Naive thymus-derived CD8-positive, alpha-beta T cell (primary cell): ENCODE results near the gene ANK2. TPM values are rescaled to one million over a fixed set of nuclear protein-coding genes. Genes with fewer than 3 reads are reported as not detected.

Experiments
- ATAC-seq, 2 donors: fragments of 150-1000 bp; cut with Tn5 transposase in 1 of 2; sonication (Bioruptor Pico), chemical (Tn5 transposase) in 1 of 2; 1 replicate in 1 of 2; 2 replicates in 1 of 2; pipeline ENCODE4 v1.10.0; 2021; ENCODE audit warnings: mild to moderate bottlenecking in 2 of 2, moderate library complexity in 2 of 2
- POLR2A ChIA-PET: fragments of 350-600 bp; sonication (Branson Sonifier 250); formaldehyde crosslinking; loops from one replicate; lab custom pipeline; 2021; ENCODE audit warnings: antibody characterized with exemption; lab: Charles Lee
- DNase-seq, 10 donors: peaks; one replicate each; pipeline versions ENCODE4 v3.0.0 to v3.0.0-alpha.2; 2020 to 2022
- H3K27ac Mint-ChIP-seq, 10 donors: one replicate each; pipeline ENCODE4 v1.8.0; 2020 to 2022; ENCODE audit warnings: mild to moderate bottlenecking in 10 of 10, mixed read lengths in 10 of 10, moderate library complexity in 4 of 10, inconsistent platforms in 1 of 10
- H3K27me3 Mint-ChIP-seq, 5 donors: one replicate each; pipeline ENCODE4 v1.8.0; 2021 to 2022; ENCODE audit warnings: mixed read lengths in 5 of 5
- H3K36me3 Mint-ChIP-seq, 3 donors: one replicate each; pipeline ENCODE4 v1.8.0; 2020 to 2022; ENCODE audit warnings: mixed read lengths in 3 of 3, mild to moderate bottlenecking in 2 of 3, inconsistent platforms in 1 of 3
- H3K4me1 Mint-ChIP-seq, 4 donors: one replicate each; pipeline ENCODE4 v1.8.0; 2021 to 2022; ENCODE audit warnings: mixed read lengths in 4 of 4
- H3K4me3 Mint-ChIP-seq, 10 donors: one replicate each; pipeline ENCODE4 v1.8.0; 2020 to 2022; ENCODE audit warnings: mild to moderate bottlenecking in 10 of 10, mixed read lengths in 10 of 10, moderate library complexity in 6 of 10, inconsistent platforms in 1 of 10
- H3K9me3 Mint-ChIP-seq, 9 donors: one replicate each; pipeline ENCODE4 v1.8.0; 2020 to 2022; ENCODE audit warnings: mixed read lengths in 9 of 9, mild to moderate bottlenecking in 3 of 9, inconsistent platforms in 1 of 9, moderate library complexity in 1 of 9
- polyA plus RNA-seq, 3 donors: library from polyadenylated mRNA; unstranded; fragments of 300-500 nt; fragmentation: Illumina TruSeq; gene quantifications; one replicate each; pipeline ENCODE4 v1.2.3, GENCODE V29; 2021
- total RNA-seq, 8 experiments: library from RNA in 2 of 8; stranded (reverse) in 2 of 8; gene quantifications; one replicate each; pipeline ENCODE4 v1.2.3 and lab custom pipeline; 2021 to 2026

The ANK2 gene
- total and polyA plus RNA-seq, 5 experiments from 2014 or later = not detected

DNA sequence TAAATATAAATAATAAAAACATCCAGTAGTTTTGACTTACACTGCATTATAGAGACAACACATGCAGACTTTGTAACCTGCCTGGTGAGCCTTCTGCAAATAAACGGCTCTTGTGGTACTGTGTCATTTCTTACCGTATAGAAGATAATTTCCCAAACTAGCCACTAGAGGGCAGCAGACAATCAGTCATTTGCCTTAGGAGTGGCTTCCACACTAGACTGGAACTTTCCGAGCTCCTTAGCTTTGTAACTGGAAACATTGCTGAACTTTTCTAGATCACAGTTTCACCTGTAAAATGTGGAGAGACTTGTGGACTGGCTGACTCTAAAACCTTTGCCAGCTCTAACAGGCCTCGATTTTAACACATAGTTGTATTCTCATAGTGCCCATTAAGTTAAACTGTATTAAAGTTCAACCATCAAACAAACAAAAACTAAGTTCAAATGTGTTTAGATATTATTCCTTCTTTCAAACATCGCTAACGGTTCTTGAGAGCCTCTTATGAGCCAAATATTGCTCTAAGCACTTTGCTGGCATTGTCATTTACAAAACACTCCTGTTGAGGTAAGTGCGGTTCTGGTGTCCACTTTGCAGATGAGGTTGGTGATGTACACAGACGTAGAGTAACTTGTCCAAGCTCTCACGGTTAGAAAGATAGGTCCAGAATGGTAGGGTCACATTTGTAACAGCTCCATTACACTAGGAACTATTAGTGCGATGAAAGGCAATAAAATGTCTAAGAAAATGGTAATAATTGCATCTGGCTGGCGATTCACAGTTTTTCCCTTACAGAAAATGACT lies 345.5 kb downstream of the ANK2 start:
- ATAC-seq = peak; percentile 80 to 88
- DNase-seq = peak in 8 of 10 donors; percentile 13 to 81 (median 56)
- POLR2A ChIA-PET = no interaction called here
- Mint-ChIP-seq H3K4me1 (peaks cover 0 to 2% (median under 1%) of the 10 kb centered on the region in 4 donors), H3K27ac (no peak overlapping the region), H3K4me3 (no peak overlapping the region), H3K9me3 (no peaks in the 10 kb centered on the region), H3K36me3 (no peaks in the 10 kb centered on the region), H3K27me3 (peaks cover 0 to 8% (median 0%) of the 10 kb centered on the region in 5 donors)

DNA sequence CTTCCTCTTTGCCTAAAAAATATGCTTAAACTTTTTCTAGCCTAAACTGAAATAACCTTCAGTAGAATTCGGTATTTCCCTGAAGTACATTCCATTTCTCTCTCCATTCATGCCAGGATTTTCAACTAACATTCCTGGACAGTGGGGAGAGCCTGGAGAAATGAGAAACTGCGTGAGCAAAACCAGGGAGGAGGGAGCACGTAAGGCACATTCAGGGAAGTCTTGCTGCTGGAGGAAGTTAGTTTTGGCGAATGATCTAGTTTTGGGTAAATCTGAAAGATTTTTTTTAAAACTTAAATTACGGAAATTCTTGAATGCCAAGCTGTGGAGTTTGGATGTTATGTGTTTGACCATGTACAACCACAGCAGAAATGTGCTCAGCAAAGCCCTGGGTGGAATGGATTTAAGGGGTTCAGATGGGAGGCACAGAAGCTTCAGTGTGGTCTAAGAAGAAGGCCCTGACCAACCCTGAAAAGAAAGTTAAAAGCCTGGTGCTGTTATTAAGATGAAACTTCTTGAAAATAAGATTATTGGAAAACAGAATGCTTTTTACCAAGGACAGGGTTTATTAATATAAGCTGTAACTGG lies 347.8 kb downstream of the ANK2 start:
- Mint-ChIP-seq H3K36me3 (no peaks in the 10 kb centered on the region), H3K27ac (no peak overlapping the region), H3K9me3 (no peaks in the 10 kb centered on the region), H3K4me1 (peaks cover 0 to 2% (median under 1%) of the 10 kb centered on the region in 4 donors), H3K4me3 (no peak overlapping the region), H3K27me3 (peaks cover 0 to 4% (median 0%) of the 10 kb centered on the region in 5 donors)
- ATAC-seq (no peak), DNase-seq (no peak)
- POLR2A ChIA-PET = no interaction called here

DNA sequence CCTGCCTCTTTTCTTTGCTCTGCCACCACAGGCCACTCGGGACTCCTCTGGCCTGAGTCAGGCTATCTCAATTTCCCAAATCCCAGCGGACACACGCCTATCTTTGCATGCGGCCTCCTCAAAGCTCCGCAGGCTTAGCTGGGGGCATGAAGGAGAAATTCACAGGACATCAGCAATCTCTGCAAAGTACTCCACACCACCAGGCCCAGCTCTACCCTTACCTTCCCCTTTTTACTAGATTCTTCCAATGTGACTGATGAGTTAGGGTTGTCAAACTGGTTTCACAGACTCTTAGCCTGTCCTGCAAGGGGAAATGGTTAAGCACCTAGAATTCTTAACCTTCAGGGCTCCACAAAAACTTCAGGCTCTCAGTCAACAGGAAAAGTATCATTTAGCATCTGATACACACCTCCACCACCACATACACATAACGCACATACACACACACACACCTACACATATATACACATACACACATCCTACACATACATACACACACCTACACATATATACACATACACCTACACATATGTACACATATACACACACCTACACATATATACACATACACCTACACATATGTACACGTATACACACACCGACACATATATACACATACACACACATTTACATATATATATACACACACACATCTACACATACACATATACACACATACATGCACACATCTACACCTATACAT lies 349.1 kb downstream of the ANK2 start:
- no peak overlapping the region for H3K4me3 Mint-ChIP-seq
- POLR2A ChIA-PET = no interaction called here
- DNase-seq = no peak
- H3K36me3 Mint-ChIP-seq = no peaks in the 10 kb centered on the region
- no peaks in the 10 kb centered on the region for H3K9me3 Mint-ChIP-seq
- H3K27ac Mint-ChIP-seq = no peak overlapping the region
- ATAC-seq = no peak
- peaks cover 0 to 3% (median 0%) of the 10 kb centered on the region in 5 donors for H3K27me3 Mint-ChIP-seq
- H3K4me1 Mint-ChIP-seq = peaks cover 0 to 2% (median under 1%) of the 10 kb centered on the region in 4 donors

DNA sequence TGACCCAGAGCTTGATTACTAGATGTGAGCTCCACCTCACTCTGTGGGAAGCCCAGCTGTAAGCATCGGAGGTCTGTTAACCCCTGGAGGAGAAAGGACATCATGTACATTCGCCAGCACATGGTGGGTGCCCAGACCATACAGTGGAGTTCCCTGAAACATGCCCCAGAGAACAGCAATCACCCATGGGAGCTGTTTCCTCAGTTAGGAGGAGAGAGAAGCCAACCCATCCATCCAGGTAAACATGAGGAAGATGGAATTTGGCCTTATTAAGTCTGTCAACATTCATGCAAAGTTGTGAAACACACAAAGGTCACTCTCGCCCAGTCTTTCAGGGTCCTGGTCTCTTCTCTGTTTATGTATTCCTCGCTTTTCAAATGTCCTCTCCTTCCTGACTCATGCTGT lies 354.7 kb downstream of the ANK2 start:
- H3K4me3 Mint-ChIP-seq = no peak overlapping the region
- no peaks in the 10 kb centered on the region for H3K36me3 Mint-ChIP-seq
- POLR2A ChIA-PET = no interaction called here
- ATAC-seq = no peak
- peaks cover 0 to 3% (median under 1%) of the 10 kb centered on the region in 5 donors for H3K27me3 Mint-ChIP-seq
- no peaks in the 10 kb centered on the region for H3K4me1 Mint-ChIP-seq
- DNase-seq = no peak
- no peak overlapping the region for H3K27ac Mint-ChIP-seq
- H3K9me3 Mint-ChIP-seq = no peaks in the 10 kb centered on the region

DNA sequence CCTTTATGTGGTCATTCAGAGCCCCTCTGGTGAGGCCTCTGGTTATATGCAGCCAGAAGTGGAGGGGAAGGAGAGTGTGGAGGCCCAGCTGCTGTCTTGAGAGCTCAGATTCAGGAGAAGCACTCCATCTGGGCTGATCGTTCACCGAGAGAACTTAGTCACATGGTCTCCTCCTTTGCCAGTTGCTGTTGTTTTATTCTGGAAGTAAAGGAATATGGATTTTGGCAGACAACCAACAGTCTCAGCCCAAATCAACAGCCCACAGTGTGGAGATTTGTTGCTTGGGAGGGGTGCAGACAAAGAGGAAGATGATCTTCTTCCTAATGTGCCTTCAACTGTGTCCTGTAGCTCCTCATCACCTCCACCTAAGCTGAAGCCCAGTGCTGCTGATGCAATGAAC lies 355.4 kb downstream of the ANK2 start:
- H3K4me1 Mint-ChIP-seq = no peaks in the 10 kb centered on the region
- ATAC-seq (no peak), DNase-seq (no peak)
- no peaks in the 10 kb centered on the region for H3K36me3 Mint-ChIP-seq
- no peak overlapping the region for H3K27ac Mint-ChIP-seq
- H3K27me3 Mint-ChIP-seq = peaks cover 0 to 5% (median 2%) of the 10 kb centered on the region in 5 donors
- no peak overlapping the region for H3K4me3 Mint-ChIP-seq
- H3K9me3 Mint-ChIP-seq = no peaks in the 10 kb centered on the region
- POLR2A ChIA-PET = no interaction called here

DNA sequence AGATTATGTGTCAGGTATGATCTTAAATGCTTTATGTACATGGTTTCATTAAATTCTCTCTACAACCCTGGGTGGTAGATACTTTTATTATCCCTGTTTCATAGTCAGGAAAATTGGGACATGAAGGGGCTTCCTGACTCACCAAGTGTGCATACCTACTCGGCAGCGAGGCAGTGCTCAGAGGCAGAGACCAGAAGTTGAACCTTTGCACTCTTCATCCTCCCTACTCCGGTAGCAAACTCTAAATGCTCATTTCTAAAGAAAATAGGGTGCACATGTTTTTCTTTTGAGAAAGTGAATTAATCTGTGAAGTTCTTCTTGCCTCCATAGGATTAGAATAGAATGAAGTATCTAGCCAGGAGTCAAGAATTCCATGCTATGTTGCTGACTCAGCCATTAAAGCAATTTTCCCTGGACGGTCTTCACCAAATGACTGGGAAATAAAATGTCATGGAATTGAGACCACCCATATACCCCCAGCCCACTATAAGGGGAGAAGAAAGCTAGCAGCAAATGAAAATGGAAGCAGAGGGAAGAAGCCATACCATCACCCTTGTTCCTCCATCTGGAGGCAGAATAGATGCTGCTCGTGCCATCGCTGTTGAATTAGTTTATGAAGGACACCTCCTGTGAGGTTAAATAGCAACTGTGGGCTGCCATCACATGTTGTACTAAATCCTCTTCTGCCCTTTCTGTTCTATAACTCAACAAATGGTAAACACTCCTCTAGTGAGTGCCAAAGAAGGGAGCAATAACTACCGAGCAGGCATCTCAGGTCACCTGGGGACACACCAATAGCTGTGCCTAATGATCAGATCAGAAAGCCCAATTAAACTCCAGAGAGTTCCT lies 356.6 kb downstream of the ANK2 start:
- DNase-seq = no peak
- ATAC-seq = no peak
- H3K4me3 Mint-ChIP-seq = no peak overlapping the region
- no peak overlapping the region for H3K27ac Mint-ChIP-seq
- H3K27me3 Mint-ChIP-seq = peaks cover 0 to 5% (median 4%) of the 10 kb centered on the region in 5 donors
- no peaks in the 10 kb centered on the region for H3K36me3 Mint-ChIP-seq
- no peaks in the 10 kb centered on the region for H3K9me3 Mint-ChIP-seq
- no peaks in the 10 kb centered on the region for H3K4me1 Mint-ChIP-seq
- POLR2A ChIA-PET = no interaction called here

DNA sequence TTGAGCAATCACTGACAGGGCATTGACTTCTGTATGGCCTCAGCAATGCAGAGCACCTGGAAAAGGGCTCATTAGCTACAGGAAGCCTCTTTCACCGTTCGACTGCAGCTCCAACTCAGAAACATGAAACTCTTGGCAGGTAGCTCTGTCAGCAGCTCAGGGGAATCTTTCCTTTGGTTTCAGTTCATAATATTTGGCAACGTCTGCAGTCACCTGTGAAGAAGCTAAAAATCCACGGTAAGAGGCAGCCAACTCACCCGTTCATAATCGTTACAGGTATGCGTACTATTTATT lies 357.2 kb downstream of the ANK2 start:
- no peaks in the 10 kb centered on the region for H3K36me3 Mint-ChIP-seq
- DNase-seq (no peak), ATAC-seq (no peak)
- peaks cover 0 to 6% (median 5%) of the 10 kb centered on the region in 5 donors for H3K27me3 Mint-ChIP-seq
- POLR2A ChIA-PET = no interaction called here
- no peaks in the 10 kb centered on the region for H3K9me3 Mint-ChIP-seq
- no peak overlapping the region for H3K27ac Mint-ChIP-seq
- no peaks in the 10 kb centered on the region for H3K4me1 Mint-ChIP-seq
- H3K4me3 Mint-ChIP-seq = no peak overlapping the region

DNA sequence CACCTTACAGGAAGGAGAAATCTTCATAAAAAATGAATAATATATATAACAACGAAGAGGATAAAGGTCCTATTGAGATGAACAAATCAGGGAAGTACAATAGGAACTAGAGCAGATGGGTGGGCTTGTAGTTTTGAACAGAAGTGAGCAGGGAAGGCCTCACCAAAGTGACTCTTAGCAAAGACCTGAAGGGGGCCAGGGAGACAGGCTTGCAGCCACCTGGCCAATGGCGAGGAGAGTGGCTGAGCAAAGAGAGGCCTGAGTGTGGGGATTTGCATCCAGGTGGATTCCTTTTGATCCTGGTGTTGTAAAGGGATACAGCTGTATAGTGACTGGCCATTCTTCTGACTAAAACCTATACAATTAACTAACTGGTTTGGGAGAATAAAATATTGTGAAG lies 358.0 kb downstream of the ANK2 start:
- POLR2A ChIA-PET = no interaction called here

DNA sequence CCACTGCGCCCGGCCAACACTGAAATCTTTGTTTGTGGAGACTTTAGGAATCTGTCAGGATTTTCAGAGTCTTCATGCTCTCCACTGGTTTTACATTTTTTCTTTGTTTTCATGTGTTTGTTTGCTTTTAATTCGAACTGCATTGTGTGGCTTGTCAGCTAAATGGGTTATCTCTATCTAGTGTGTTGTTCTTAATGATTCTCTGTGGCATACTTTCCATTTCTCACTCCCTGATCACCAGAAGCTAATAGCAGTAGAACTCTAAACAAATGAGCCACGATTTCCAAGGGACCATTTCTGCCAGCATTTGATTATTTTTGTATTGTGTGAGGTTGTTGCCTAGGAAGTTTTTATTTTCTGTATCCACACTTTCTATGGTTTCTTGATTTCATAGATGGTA lies 359.7 kb downstream of the ANK2 start:
- H3K27ac Mint-ChIP-seq = no peak overlapping the region

More for the DNA sequence above, 358.0 kb downstream of the ANK2 start:
- H3K36me3 Mint-ChIP-seq = no peaks in the 10 kb centered on the region
- peak overlapping the region in 1 of 10 donors; percentile 39 for H3K27ac Mint-ChIP-seq
- H3K9me3 Mint-ChIP-seq = no peaks in the 10 kb centered on the region
- H3K4me1 Mint-ChIP-seq = no peaks in the 10 kb centered on the region
- no peak overlapping the region for H3K4me3 Mint-ChIP-seq
- ATAC-seq (no peak), DNase-seq (no peak)
- peaks cover 0 to 8% (median 5%) of the 10 kb centered on the region in 5 donors for H3K27me3 Mint-ChIP-seq

DNA sequence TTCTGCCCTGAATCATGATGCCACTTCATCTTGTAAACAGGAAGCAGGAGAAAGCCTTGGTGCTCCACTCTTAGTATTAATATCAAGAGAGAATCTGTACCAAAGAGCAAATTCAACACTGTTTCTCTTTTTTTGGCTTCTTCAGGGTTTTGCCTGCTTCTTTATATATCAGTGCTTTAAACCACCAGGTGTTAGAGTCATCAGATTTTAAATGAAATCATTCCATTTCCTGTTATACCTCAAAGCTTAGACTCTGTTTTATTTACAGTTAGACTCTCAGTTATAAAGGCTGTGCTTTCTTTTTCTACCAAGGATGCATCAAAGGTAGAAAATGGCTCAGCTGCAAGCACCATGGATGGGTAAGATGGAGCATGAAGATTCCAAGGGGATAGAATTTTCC lies 361.2 kb downstream of the ANK2 start:
- DNase-seq (no peak), ATAC-seq (no peak)
- H3K27me3 Mint-ChIP-seq = peaks cover 0 to 8% (median 5%) of the 10 kb centered on the region in 5 donors
- no peaks in the 10 kb centered on the region for H3K36me3 Mint-ChIP-seq
- no peaks in the 10 kb centered on the region for H3K4me1 Mint-ChIP-seq
- no peak overlapping the region for H3K4me3 Mint-ChIP-seq
- no peak overlapping the region for H3K27ac Mint-ChIP-seq
- POLR2A ChIA-PET = no interaction called here
- H3K9me3 Mint-ChIP-seq = peaks cover 0 to 7% (median 0%) of the 10 kb centered on the region in 9 donors

More for the DNA sequence above, 359.7 kb downstream of the ANK2 start:
- peaks cover 0 to 8% (median 5%) of the 10 kb centered on the region in 5 donors for H3K27me3 Mint-ChIP-seq
- POLR2A ChIA-PET = no interaction called here
- no peaks in the 10 kb centered on the region for H3K36me3 Mint-ChIP-seq
- no peaks in the 10 kb centered on the region for H3K9me3 Mint-ChIP-seq
- ATAC-seq (no peak), DNase-seq (no peak)
- H3K4me3 Mint-ChIP-seq = no peak overlapping the region
- no peaks in the 10 kb centered on the region for H3K4me1 Mint-ChIP-seq

DNA sequence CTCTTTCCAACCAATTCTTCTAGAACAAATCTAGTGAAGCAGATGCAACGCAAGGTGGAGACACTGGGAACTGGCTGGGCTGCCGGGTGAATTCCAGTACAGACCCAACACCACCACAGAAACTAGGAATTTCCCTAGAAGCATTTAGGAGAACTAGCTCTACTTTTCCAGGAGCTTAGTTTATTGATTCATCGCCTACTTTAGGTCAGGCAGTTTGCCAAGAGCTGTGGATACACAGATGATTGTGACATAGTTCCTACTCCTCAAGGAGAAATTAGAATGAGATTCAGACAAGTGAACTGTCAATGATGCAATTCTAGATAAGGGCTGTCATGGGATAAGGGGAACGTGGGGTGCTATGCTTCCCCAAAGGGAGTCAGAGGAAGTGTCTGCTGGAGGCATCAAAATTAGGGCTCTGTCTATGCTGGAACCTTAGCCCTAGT lies 362.1 kb downstream of the ANK2 start:
- H3K4me1 Mint-ChIP-seq = no peaks in the 10 kb centered on the region

DNA sequence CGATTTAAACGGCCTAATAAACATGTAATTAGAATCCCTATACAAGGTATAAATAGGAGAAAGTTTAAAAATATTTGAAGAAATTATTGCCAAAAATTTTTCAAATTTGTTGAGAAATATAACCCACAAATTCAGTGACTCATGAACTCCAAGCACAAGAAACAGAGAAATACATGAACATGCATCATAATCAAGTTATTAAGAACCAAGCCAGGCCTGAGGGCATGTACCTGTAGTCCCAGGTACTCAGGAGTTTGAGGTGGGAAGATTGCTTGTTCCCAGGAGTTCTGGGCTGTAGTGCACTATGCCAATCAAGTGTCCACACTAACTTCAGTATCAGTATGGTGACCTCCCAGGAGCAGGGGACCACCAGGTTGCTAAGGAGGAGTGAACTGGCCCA lies 370.2 kb downstream of the ANK2 start:
- no peaks in the 10 kb centered on the region for H3K4me1 Mint-ChIP-seq
- ATAC-seq (no peak), DNase-seq (no peak)
- H3K27me3 Mint-ChIP-seq = peaks cover 2 to 23% (median 12%) of the 10 kb centered on the region in 5 donors
- H3K36me3 Mint-ChIP-seq = peaks cover 0 to 25% (median 4%) of the 10 kb centered on the region in 3 donors
- no peak overlapping the region for H3K4me3 Mint-ChIP-seq
- H3K9me3 Mint-ChIP-seq = peaks cover 4 to 49% (median 24%) of the 10 kb centered on the region in 9 donors
- POLR2A ChIA-PET = no interaction called here
- H3K27ac Mint-ChIP-seq = no peak overlapping the region

More for the DNA sequence above, 362.1 kb downstream of the ANK2 start:
- Mint-ChIP-seq H3K27me3 (peaks cover 0 to 8% (median 5%) of the 10 kb centered on the region in 5 donors), H3K4me3 (no peak overlapping the region), H3K9me3 (peaks cover 0 to 8% (median 3%) of the 10 kb centered on the region in 9 donors), H3K27ac (no peak overlapping the region), H3K36me3 (peaks cover 0 to 3% (median 0%) of the 10 kb centered on the region in 3 donors)
- ATAC-seq (no peak), DNase-seq (no peak)
- POLR2A ChIA-PET = no interaction called here
